GM19395 (cell line): ENCODE measurements around the gene ZNF827.
A peak's percentile ranks its signal among the peaks of the same experiment; 100 is the strongest.

Source experiments
- ATAC-seq: cut with Tn5 transposase; IDR thresholded peaks from one replicate; pipeline ENCODE4 v1.9.1; 2021; ENCODE audit warnings: mild to moderate bottlenecking, moderate library complexity; ENCODE audit not compliant: unreplicated experiment

The ZNF827 gene

GRCh38 chr4:145935253-145936141, 3.1 kb downstream of the ZNF827 start:
- ATAC-seq: peak; percentile 34

- ATAC-seq: no peak
These were observed 4.1 kb downstream of the ZNF827 start for GRCh38 chr4:145934434-145935047.

GRCh38 chr4:145933134-145933533, 5.5 kb downstream of the ZNF827 start:
- ATAC-seq: no peak

- ATAC-seq: no peak
These were observed 7.2 kb downstream of the ZNF827 start for GRCh38 chr4:145931403-145931802.

- ATAC-seq: no peak
These were observed 8.0 kb downstream of the ZNF827 start for GRCh38 chr4:145930592-145930991.

- no peak for ATAC-seq
These were observed 9.0 kb downstream of the ZNF827 start for GRCh38 chr4:145929415-145930178.

- ATAC-seq: no peak
These were observed 9.9 kb downstream of the ZNF827 start for GRCh38 chr4:145928748-145929147.

- ATAC-seq: no peak
These were observed 11.6 kb downstream of the ZNF827 start for GRCh38 chr4:145927030-145927429.

GRCh38 chr4:145921231-145921630, 17.4 kb downstream of the ZNF827 start:
- ATAC-seq: no peak

- no peak for ATAC-seq
These were observed 18.4 kb downstream of the ZNF827 start for GRCh38 chr4:145920205-145920604.

GRCh38 chr4:145912376-145912775, 26.2 kb downstream of the ZNF827 start:
- no peak for ATAC-seq

- no peak for ATAC-seq
These were observed 28.9 kb downstream of the ZNF827 start for GRCh38 chr4:145909773-145910172.

- ATAC-seq: no peak
These were observed 29.3 kb downstream of the ZNF827 start for GRCh38 chr4:145909281-145909715.

- no peak for ATAC-seq
These were observed 30.8 kb downstream of the ZNF827 start for GRCh38 chr4:145907812-145908211.

GRCh38 chr4:145907390-145907789, 31.2 kb downstream of the ZNF827 start:
- ATAC-seq: no peak

- ATAC-seq: no peak
These were observed 34.0 kb downstream of the ZNF827 start for GRCh38 chr4:145904413-145905177.

- no peak for ATAC-seq
These were observed 36.1 kb downstream of the ZNF827 start for GRCh38 chr4:145902522-145902921.

GRCh38 chr4:145899886-145900460, 38.6 kb downstream of the ZNF827 start:
- ATAC-seq: no peak

GRCh38 chr4:145898926-145899531, 39.6 kb downstream of the ZNF827 start:
- ATAC-seq: no peak

- ATAC-seq: no peak
These were observed 40.2 kb downstream of the ZNF827 start for GRCh38 chr4:145898466-145898865.
